Gastroesophageal sphincter (tissue), 4 donors: ENCODE data around the gene OIT3. TPM values are rescaled to one million over a fixed set of nuclear protein-coding genes. Genes with fewer than 3 reads are reported as not detected.

Experiments used
- ATAC-seq: fragments of 150-250 bp; one replicate; pipeline ENCODE4 v1.9.1; 2016; ENCODE audit warnings: mild to moderate bottlenecking, moderate library complexity
- H3K27ac ChIP-seq, 4 donors: fragments of 200-600 bp; sonication (generic) in 3 of 4; 1 replicate in 3 of 4; 2 replicates in 1 of 4; pipeline ENCODE4 v1.5.1; 2016 to 2019
- H3K27me3 ChIP-seq: fragments of 200-600 bp; sonication (generic); one replicate; pipeline ENCODE4 v1.5.1; 2019
- H3K36me3 ChIP-seq, 2 donors: fragments of 200-600 bp; sonication (generic); one replicate each; pipeline ENCODE4 v1.5.1; 2019; ENCODE audit warnings: control low read depth in 1 of 2
- H3K4me1 ChIP-seq, 3 donors: fragments of 200-600 bp; sonication (generic); 1 replicate in 2 of 3; 2 replicates in 1 of 3; pipeline ENCODE4 v1.5.1; 2016 to 2019; ENCODE audit warnings: control low read depth in 2 of 3
- H3K4me3 ChIP-seq, 2 donors: fragments of 200-600 bp; sonication (generic); one replicate each; pipeline ENCODE4 v1.5.1; 2019; ENCODE audit warnings: mild to moderate bottlenecking in 1 of 2, moderate library complexity in 1 of 2
- H3K9me3 ChIP-seq, 3 donors: fragments of 200-600 bp; sonication (generic); one replicate each; pipeline ENCODE4 v1.5.1; 2017 to 2019; ENCODE audit warnings: control low read depth in 2 of 3
- CTCF ChIP-seq, 4 experiments: fragments of 200-600 bp in 2 of 4; fragments of 450-650 bp in 2 of 4; sonication (generic) in 1 of 4; IDR thresholded peaks; one replicate each; pipeline ENCODE4 v1.5.1; 2017 to 2019; ENCODE audit warnings: antibody characterized with exemption in 4 of 4, mild to moderate bottlenecking in 2 of 4, moderate library complexity in 2 of 4
- EP300 ChIP-seq: sonication (generic); formaldehyde crosslinking; IDR thresholded peaks from one replicate; pipeline ENCODE4 v1.6.1; 2017; ENCODE audit warnings: antibody characterized with exemption, mild to moderate bottlenecking
- POLR2A ChIP-seq, 2 donors: fragments of 450-650 bp; IDR thresholded peaks; one replicate each; pipeline ENCODE4 v1.6.1; 2017; ENCODE audit warnings: antibody characterized with exemption in 2 of 2, mild to moderate bottlenecking in 2 of 2, moderate library complexity in 1 of 2
- POLR2AphosphoS5 ChIP-seq: sonication (generic); formaldehyde crosslinking; IDR thresholded peaks from one replicate; pipeline ENCODE4 v1.6.1; 2017; ENCODE audit warnings: antibody characterized with exemption
- WGBS, 2 donors: methylation state at CpG; one replicate each; pipeline ENCODE4 v1.1.5; 2018; ENCODE audit warnings: low coverage in 1 of 2; 5-methylcytosine and 5-hydroxymethylcytosine counted together
- total RNA-seq, 4 donors: library from RNA; depleted of rRNA; stranded (reverse); fragments of >200 nt; gene quantifications; one replicate each; pipeline ENCODE4 v1.1.0, GENCODE V29; 2016

OIT3 gene
- total RNA-seq, 4 donors from 2014 or later, result 0.12 to 0.40 TPM; not detected in 2

GRCh38 chr10:72932259-72933015 is 38.9 kb downstream of the OIT3 start:
- no peak overlapping the region for H3K27ac ChIP-seq
- no peaks in the 10 kb centered on the region for H3K9me3 ChIP-seq
- H3K4me1 ChIP-seq, result no peaks in the 10 kb centered on the region
- no peaks in the 10 kb centered on the region for H3K27me3 ChIP-seq
- 66 to 86% methylated on average over 2 to 4 of the region's 20 CpGs for WGBS, 2 donors
- H3K36me3 ChIP-seq, result no peaks in the 10 kb centered on the region
- no peak for ATAC-seq
- TF ChIP-seq CTCF (IDR thresholded peaks at IDR 0.05), result no peak
- TF ChIP-seq POLR2A (IDR thresholded peaks at IDR 0.05), result no peak
- TF ChIP-seq EP300, result no peak
- TF ChIP-seq POLR2AphosphoS5, result no peak
- H3K4me3 ChIP-seq, result no peak overlapping the region

- Histone ChIP-seq H3K27me3 (no peaks in the 10 kb centered on the region), H3K4me3 (no peak overlapping the region), H3K27ac (no peak overlapping the region), H3K36me3 (no peaks in the 10 kb centered on the region), H3K9me3 (no peaks in the 10 kb centered on the region), H3K4me1 (no peaks in the 10 kb centered on the region)
- no peak for ATAC-seq
- no peak for TF ChIP-seq CTCF (IDR thresholded peaks at IDR 0.05)
- no peak for TF ChIP-seq EP300
- no peak for TF ChIP-seq POLR2AphosphoS5
- WGBS, 2 donors, result 95 to 100% methylated on average over 3 of the region's 6 CpGs
Measured at GRCh38 chr10:72935361-72935760, 41.8 kb downstream of the OIT3 start.

- Histone ChIP-seq H3K9me3 (no peaks in the 10 kb centered on the region), H3K4me1 (no peaks in the 10 kb centered on the region), H3K36me3 (no peaks in the 10 kb centered on the region), H3K4me3 (no peak overlapping the region), H3K27me3 (peaks cover 6% of the 10 kb centered on the region), H3K27ac (no peak overlapping the region)
- WGBS, 2 donors, result 72% methylated on average over 2 of the region's 2 CpGs; no CpG with 5 or more reads in 1 of the 2 donors
- TF ChIP-seq EP300 (no peak), POLR2A (IDR thresholded peaks at IDR 0.05) (no peak), CTCF (IDR thresholded peaks at IDR 0.05) (no peak), POLR2AphosphoS5 (no peak)
- ATAC-seq, result no peak
Measured at GRCh38 chr10:72943498-72944234, 50.1 kb downstream of the OIT3 start.

- Histone ChIP-seq H3K27me3 (peaks cover 6% of the 10 kb centered on the region), H3K36me3 (no peaks in the 10 kb centered on the region), H3K9me3 (no peaks in the 10 kb centered on the region), H3K27ac (no peak overlapping the region), H3K4me3 (no peak overlapping the region), H3K4me1 (no peaks in the 10 kb centered on the region)
- ATAC-seq, result no peak
- WGBS, 2 donors, result 63 to 100% methylated on average over 1 of the region's 1 CpG
- TF ChIP-seq POLR2AphosphoS5 (no peak), CTCF (IDR thresholded peaks at IDR 0.05) (no peak), EP300 (no peak), POLR2A (IDR thresholded peaks at IDR 0.05) (no peak)
Measured at GRCh38 chr10:72946963-72947362, 53.4 kb downstream of the OIT3 start.
